ENCODE data around the gene GIPC1.

GIPC1 gene

GRCh38 chr19:14520543-14520942 is 24.6 kb upstream of the GIPC1 start:
- H3K27me3 ChIP-seq (ENCODE audit: insufficient read depth, low read length) = no peaks in the 10 kb centered on the region
- no peak overlapping the region for H3K4me2 ChIP-seq (ENCODE audit: low read length)
- H3K79me2 ChIP-seq (ENCODE audit: insufficient read depth, low read length) = peaks cover 16% of the 10 kb centered on the region
- no peak overlapping the region for H2AFZ ChIP-seq (ENCODE audit: low read length)
- H3K36me3 ChIP-seq (ENCODE audit: insufficient read depth, low read length) = peaks cover 20% of the 10 kb centered on the region
- peak overlapping the region; percentile 70 for H3K27ac ChIP-seq (ENCODE audit: low read depth, low read length, poor library complexity, severe bottlenecking)
- H3K9me3 ChIP-seq (ENCODE audit: low read length) = no peaks in the 10 kb centered on the region
- TF ChIP-seq EZH2 (IDR thresholded peaks at IDR 0.05; ENCODE audit: borderline replicate concordance, low read length) (no peak), CTCF (IDR thresholded peaks at IDR 0.05; ENCODE audit: low read length) (no peak)
- H3K4me1 ChIP-seq (ENCODE audit: insufficient read depth, low read length, severe bottlenecking) = peaks cover 42% of the 10 kb centered on the region
- no peak overlapping the region for H3K4me3 ChIP-seq (ENCODE audit: low read depth, low read length, poor library complexity, severe bottlenecking)
- H3K9me2 ChIP-seq (ENCODE audit: low read depth, low read length) = no peaks in the 10 kb centered on the region
- H3K9ac ChIP-seq (ENCODE audit: low read length) = no peak overlapping the region
- peaks cover 9% of the 10 kb centered on the region; the same call in 1 of the 2 replicates for H3F3A ChIP-seq (ENCODE audit: insufficient read depth, low read length)
- H4K20me1 ChIP-seq (ENCODE audit: insufficient read depth, low read length) = no peaks in the 10 kb centered on the region

DNA sequence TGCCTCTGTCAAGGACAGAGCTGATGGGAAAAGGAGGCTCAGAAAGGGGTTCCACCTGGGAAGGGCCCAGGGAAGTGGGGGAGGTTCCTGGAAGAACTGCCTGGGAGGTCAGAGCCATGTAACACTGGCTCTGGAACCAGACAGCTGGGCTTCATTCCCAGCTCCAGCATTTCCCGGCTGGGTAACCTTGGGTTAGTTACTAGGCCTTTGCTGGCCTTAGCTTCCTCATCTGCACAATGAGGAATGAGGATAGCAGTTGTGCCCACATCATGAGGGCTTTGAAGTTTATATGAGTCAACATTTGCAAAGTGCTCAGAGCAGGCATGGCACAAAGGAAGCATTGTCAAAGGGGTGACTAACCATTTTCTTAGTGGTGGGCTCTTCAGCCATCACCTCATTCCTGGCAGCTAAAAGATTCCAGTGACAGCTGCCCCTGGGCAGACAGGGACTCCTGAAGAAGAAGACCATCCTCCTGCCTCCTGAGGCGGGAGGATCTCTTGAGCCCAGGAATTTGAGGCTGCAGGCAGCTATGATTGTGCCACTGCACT is 24.0 kb upstream of the GIPC1 start:
- H3K27me3 ChIP-seq (ENCODE audit: insufficient read depth, low read length) = no peaks in the 10 kb centered on the region
- peaks cover 26% of the 10 kb centered on the region for H3K36me3 ChIP-seq (ENCODE audit: insufficient read depth, low read length)
- H3K4me1 ChIP-seq (ENCODE audit: insufficient read depth, low read length, severe bottlenecking) = peaks cover 47% of the 10 kb centered on the region
- H3K27ac ChIP-seq (ENCODE audit: low read depth, low read length, poor library complexity, severe bottlenecking) = peak overlapping the region; percentile 70
- peaks cover 9% of the 10 kb centered on the region; the same call in 1 of the 2 replicates for H3F3A ChIP-seq (ENCODE audit: insufficient read depth, low read length)
- H2AFZ ChIP-seq (ENCODE audit: low read length) = no peak overlapping the region
- no peaks in the 10 kb centered on the region for H3K9me3 ChIP-seq (ENCODE audit: low read length)
- H4K20me1 ChIP-seq (ENCODE audit: insufficient read depth, low read length) = no peaks in the 10 kb centered on the region
- H3K4me3 ChIP-seq (ENCODE audit: low read depth, low read length, poor library complexity, severe bottlenecking) = no peak overlapping the region
- H3K79me2 ChIP-seq (ENCODE audit: insufficient read depth, low read length) = peaks cover 16% of the 10 kb centered on the region
- no peaks in the 10 kb centered on the region for H3K9me2 ChIP-seq (ENCODE audit: low read depth, low read length)
- H3K4me2 ChIP-seq (ENCODE audit: low read length) = no peak overlapping the region
- no peak for TF ChIP-seq EZH2 (IDR thresholded peaks at IDR 0.05; ENCODE audit: borderline replicate concordance, low read length)
- TF ChIP-seq CTCF (IDR thresholded peaks at IDR 0.05; ENCODE audit: low read length) = no peak
- H3K9ac ChIP-seq (ENCODE audit: low read length) = no peak overlapping the region

DNA sequence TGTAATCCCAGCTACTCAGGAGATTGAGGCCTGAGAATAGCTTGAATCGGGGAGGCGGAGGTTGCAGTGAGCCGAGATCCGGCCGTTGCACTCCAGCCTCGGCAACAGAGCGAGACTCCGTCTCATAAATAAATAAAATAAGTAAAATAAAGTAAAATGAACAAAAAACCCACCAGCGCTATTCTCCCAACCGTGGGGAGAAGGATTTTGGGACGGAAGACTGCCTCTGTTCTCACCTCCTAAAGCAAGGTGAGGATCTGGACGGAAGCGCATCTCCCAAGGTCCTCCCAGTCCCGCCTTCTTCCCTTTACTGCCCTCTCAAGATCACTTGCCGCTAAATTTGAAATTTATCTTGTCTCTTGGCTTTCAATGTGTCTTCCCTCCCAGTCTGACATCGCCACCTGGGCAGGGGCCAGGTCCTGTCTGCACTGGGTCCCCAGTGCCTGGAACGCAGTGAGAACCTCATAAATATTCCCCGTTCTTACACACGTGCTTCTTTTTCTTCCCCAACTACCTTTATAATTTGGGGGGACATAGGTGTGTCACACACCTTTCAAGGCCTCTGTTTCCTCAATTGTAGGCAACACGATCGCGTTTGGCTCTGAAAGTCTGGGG is 23.4 kb upstream of the GIPC1 start:
- Histone ChIP-seq H4K20me1 (ENCODE audit: insufficient read depth, low read length) (no peaks in the 10 kb centered on the region), H3K4me3 (ENCODE audit: low read depth, low read length, poor library complexity, severe bottlenecking) (peak overlapping the region; percentile 53), H3K4me2 (ENCODE audit: low read length) (peak overlapping the region; percentile 62), H3K9me2 (ENCODE audit: low read depth, low read length) (no peaks in the 10 kb centered on the region), H3K4me1 (ENCODE audit: insufficient read depth, low read length, severe bottlenecking) (peaks cover 48% of the 10 kb centered on the region), H3K9me3 (ENCODE audit: low read length) (no peaks in the 10 kb centered on the region), H2AFZ (ENCODE audit: low read length) (no peak overlapping the region), H3K27me3 (ENCODE audit: insufficient read depth, low read length) (no peaks in the 10 kb centered on the region), H3K9ac (ENCODE audit: low read length) (no peak overlapping the region; the same call in 1 of the 2 replicates), H3K36me3 (ENCODE audit: insufficient read depth, low read length) (peaks cover 32% of the 10 kb centered on the region), H3K27ac (ENCODE audit: low read depth, low read length, poor library complexity, severe bottlenecking) (peak overlapping the region; percentile 70), H3K79me2 (ENCODE audit: insufficient read depth, low read length) (peaks cover 16% of the 10 kb centered on the region), H3F3A (ENCODE audit: insufficient read depth, low read length) (peaks cover 9% of the 10 kb centered on the region; the same call in 1 of the 2 replicates)
- TF ChIP-seq EZH2 (IDR thresholded peaks at IDR 0.05; ENCODE audit: borderline replicate concordance, low read length) (no peak), CTCF (IDR thresholded peaks at IDR 0.05; ENCODE audit: low read length) (no peak)

Measured in OCI-LY1 (cell line).